ENCODE measurements around the gene SULT1C2. TPM values are rescaled to one million over a fixed set of nuclear protein-coding genes. Genes with fewer than 3 reads are reported as not detected.

Gene SULT1C2
- total and polyA plus RNA-seq, 2 of the 8 experiments (the other 6 are each of a cell fraction or from before 2014, with no cell fraction given), result 2.2 to 2.8 TPM

- Histone ChIP-seq H3K4me2 (ENCODE audit: insufficient read depth in 1 of 2, low read depth in 2 of 2, low read length in 2 of 2) (no peak overlapping the region), H3K4ac (replicated peaks; ENCODE audit: insufficient read length, low read depth, low read length) (no peak overlapping the region), H3K18ac (ENCODE audit: extremely low read depth, low read length) (no peak overlapping the region), H3K56ac (replicated peaks; ENCODE audit: insufficient read length, low read depth, low read length) (no peak overlapping the region), H3K27me3 (replicated peaks in 1 of 4; ENCODE audit: control insufficient read depth in 3 of 4, extremely low read depth in 1 of 4, insufficient read depth in 3 of 4, low read length in 3 of 4) (no peaks in the 10 kb centered on the region), H3K79me2 (ENCODE audit: control insufficient read depth in 1 of 2, insufficient read depth in 2 of 2, low read length in 2 of 2) (no peaks in the 10 kb centered on the region), H3K27ac (ENCODE audit: low read depth, low read length) (no peak overlapping the region), H2BK12ac (ENCODE audit: low read depth, low read length) (no peak overlapping the region), H3K4me3 (ENCODE audit: extremely low read depth in 1 of 4, insufficient read depth in 2 of 4, low read depth in 3 of 4, low read length in 4 of 4) (no peak overlapping the region), H2AK5ac (ENCODE audit: low read depth, low read length) (no peak overlapping the region), H3K9me3 (ENCODE audit: insufficient read depth in 2 of 2, low read depth in 1 of 2, low read length in 1 of 2) (no peaks in the 10 kb centered on the region), H3K23me2 (ENCODE audit: low read depth, low read length) (no peaks in the 10 kb centered on the region), H2BK120ac (replicated peaks; ENCODE audit: low read depth, low read length) (no peak overlapping the region), H2BK20ac (ENCODE audit: low read length) (no peak overlapping the region), H4K8ac (ENCODE audit: extremely low read depth, insufficient read depth, low read length) (no peak overlapping the region), H3K4me1 (replicated peaks in 1 of 4; ENCODE audit: control insufficient read depth in 3 of 4, insufficient read depth in 4 of 4, low read length in 3 of 4) (no peaks in the 10 kb centered on the region), H3K9ac (replicated peaks in 1 of 4; ENCODE audit: extremely low read depth in 1 of 4, low read depth in 3 of 4, low read length in 3 of 4) (no peak overlapping the region), H3K14ac (ENCODE audit: insufficient read length) (no peak overlapping the region), H3K23ac (ENCODE audit: insufficient read length) (no peak overlapping the region), H2BK5ac (ENCODE audit: low read depth, low read length) (no peak overlapping the region), H4K91ac (replicated peaks; ENCODE audit: insufficient read length, low read length) (no peak overlapping the region), H3K36me3 (ENCODE audit: control insufficient read depth in 2 of 4, insufficient read depth in 4 of 4, low read length in 3 of 4) (no peaks in the 10 kb centered on the region), H4K20me1 (replicated peaks in 1 of 2; ENCODE audit: control insufficient read depth in 1 of 2, insufficient read depth in 2 of 2, low read length in 2 of 2) (no peaks in the 10 kb centered on the region), H3K79me1 (ENCODE audit: low read depth, low read length) (no peaks in the 10 kb centered on the region), H4K5ac (ENCODE audit: insufficient read length, low read depth, low read length) (no peak overlapping the region), H2AFZ (ENCODE audit: low read length) (no peak overlapping the region), H2BK15ac (ENCODE audit: low read length) (no peak overlapping the region)
- ChIA-PET POLR2A (ENCODE audit: partially characterized antibody) (no interaction called here), CTCF (ENCODE audit: partially characterized antibody) (no interaction called here)
- no peak for DNase-seq (ENCODE audit: low read depth in 1 of 2, low spot score in 2 of 2)
- FAIRE-seq, result no peak
- TF ChIP-seq BRCA1 (IDR thresholded peaks at IDR 0.05; ENCODE audit: low read depth, low read length) (no peak), POU5F1 (IDR thresholded peaks at IDR 0.05; ENCODE audit: low read depth, low read length) (no peak), CEBPB (IDR thresholded peaks at IDR 0.05; ENCODE audit: low read depth, low read length) (no peak)
Measured at GRCh38 chr2:108309903-108310302, 21.2 kb downstream of the SULT1C2 start.

Measured in H1 (cell line).